GM12875 (cell line): ENCODE results near the gene TRPV2.

Source experiments
- H3K4me3 ChIP-seq: one replicate; pipeline ENCODE4 v1.5.1; 2011; ENCODE audit warnings: low read depth, low read length, control low read depth
- TF ChIP-seq, protein P1 (sequence below): IDR thresholded peaks from 2 replicates; pipeline ENCODE4 v1.5.1; 2011; ENCODE audit warnings: low read depth, mild to moderate bottlenecking, control low read depth, inconsistent platforms, low read length, moderate library complexity, borderline replicate concordance; ENCODE audit not compliant: insufficient read depth

TRPV2 gene

DNA sequence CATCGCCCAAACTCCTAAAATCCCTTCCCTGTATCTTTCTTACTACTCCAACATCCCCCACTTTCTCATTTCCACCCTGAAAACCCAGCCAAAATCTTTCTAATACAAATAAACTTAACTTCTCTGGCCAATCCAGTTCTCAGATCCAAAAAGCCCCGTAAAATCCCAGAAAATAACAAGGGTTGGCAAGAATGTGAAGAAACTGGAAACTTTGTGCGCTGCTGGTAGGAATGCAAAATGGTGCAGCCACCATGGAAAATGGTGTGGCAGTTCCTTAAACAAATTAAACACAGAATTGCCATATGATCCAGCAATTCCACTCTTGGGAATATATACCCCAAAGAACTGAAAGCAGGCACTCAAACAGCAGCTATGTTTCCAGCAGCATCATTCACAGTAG lies 52.5 kb downstream of the TRPV2 start:
- no peak overlapping the region for H3K4me3 ChIP-seq

DNA sequence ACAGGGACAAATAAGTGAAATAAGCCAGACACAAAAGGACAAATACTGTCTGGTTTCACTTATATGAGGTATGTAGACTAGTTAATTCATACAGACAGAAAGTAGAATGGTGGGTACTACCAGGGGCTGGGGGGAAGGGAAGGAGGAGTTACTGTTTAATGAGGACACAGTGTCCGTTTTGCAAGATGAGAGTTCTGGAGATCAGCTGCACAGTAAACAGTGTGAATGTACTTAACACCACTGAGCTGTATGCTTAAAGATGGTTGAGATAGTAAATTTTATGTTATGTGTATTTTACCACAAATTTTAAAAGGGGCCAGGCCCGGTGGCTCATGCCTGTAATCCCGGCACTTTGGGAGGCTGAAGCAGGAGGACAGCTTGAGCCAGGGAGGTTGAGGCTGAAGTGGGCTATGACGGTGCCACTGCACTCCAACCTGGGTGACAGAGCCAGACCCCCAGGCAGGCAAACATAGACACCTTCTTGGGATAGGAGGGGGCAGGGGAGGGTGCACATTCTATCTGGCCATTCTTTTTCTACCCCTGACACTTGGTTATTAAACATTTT lies 53.1 kb downstream of the TRPV2 start:
- no peak overlapping the region for H3K4me3 ChIP-seq
- TF ChIP-seq, protein P1, sequence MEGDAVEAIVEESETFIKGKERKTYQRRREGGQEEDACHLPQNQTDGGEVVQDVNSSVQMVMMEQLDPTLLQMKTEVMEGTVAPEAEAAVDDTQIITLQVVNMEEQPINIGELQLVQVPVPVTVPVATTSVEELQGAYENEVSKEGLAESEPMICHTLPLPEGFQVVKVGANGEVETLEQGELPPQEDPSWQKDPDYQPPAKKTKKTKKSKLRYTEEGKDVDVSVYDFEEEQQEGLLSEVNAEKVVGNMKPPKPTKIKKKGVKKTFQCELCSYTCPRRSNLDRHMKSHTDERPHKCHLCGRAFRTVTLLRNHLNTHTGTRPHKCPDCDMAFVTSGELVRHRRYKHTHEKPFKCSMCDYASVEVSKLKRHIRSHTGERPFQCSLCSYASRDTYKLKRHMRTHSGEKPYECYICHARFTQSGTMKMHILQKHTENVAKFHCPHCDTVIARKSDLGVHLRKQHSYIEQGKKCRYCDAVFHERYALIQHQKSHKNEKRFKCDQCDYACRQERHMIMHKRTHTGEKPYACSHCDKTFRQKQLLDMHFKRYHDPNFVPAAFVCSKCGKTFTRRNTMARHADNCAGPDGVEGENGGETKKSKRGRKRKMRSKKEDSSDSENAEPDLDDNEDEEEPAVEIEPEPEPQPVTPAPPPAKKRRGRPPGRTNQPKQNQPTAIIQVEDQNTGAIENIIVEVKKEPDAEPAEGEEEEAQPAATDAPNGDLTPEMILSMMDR: no peak

More for the DNA sequence above, 52.5 kb downstream of the TRPV2 start:
- TF ChIP-seq, protein P1: no peak

DNA sequence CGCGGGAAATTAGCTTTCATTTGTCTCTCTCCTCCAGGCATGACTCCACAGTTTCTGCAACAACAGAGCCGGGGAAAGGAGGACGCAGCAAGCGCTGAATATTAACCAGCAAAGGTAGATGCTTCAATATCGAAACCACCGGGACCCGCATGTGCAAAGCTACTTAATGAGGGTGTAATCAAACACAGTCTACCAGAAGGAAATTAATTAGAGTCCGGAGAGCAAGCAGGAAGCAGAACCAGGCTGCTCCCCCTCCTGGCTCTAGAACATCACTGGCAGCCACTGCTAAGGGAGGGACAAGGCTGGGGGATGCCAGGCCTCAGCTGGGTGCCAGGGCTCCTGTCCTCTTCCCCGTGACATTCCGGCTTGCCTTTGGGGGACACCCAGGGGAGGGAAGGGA lies 54.9 kb downstream of the TRPV2 start:
- TF ChIP-seq, protein P1: no peak
- no peak overlapping the region for H3K4me3 ChIP-seq

DNA sequence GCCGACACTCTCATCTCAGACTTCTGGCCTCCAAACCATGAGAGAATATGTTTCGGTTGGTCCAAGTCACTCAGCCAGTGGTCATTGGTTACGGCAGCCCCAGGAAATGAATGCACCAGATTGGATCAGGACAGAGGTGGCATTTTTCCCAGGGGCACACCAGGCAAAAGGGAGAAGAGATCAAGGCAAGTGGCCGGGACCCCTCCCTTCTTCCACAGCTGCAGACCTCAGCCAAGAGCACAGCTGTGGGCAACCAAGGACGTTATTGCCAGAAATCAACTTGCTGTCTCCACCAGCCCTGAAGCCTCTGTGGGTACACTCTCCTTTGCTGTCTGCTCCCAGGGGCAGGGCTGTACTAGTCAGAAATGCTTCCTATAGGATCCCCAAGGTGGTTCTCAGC lies 55.9 kb downstream of the TRPV2 start:
- no peak overlapping the region for H3K4me3 ChIP-seq

GRCh38 chr17:16472539-16472938 lies 57.2 kb downstream of the TRPV2 start:
- TF ChIP-seq, protein P1: no peak
- no peak overlapping the region for H3K4me3 ChIP-seq

More for the DNA sequence above, 55.9 kb downstream of the TRPV2 start:
- TF ChIP-seq, protein P1: no peak

- TF ChIP-seq, protein P1: no peak
- H3K4me3 ChIP-seq: no peak overlapping the region
Measured at GRCh38 chr17:16473044-16474011, 58.0 kb downstream of the TRPV2 start.
